GM21423 (cell line): ENCODE measurements around the gene POLR2E.

Experiments used
- ATAC-seq: cut with Tn5 transposase; IDR thresholded peaks from one replicate; pipeline ENCODE4 v1.9.1; 2021; ENCODE audit warnings: mild to moderate bottlenecking, moderate library complexity; ENCODE audit not compliant: unreplicated experiment

The POLR2E gene

GRCh38 chr19:1098177-1099051, 3.2 kb upstream of the POLR2E start:
- no peak for ATAC-seq

GRCh38 chr19:1097810-1098176, 2.6 kb upstream of the POLR2E start:
- ATAC-seq = no peak

- no peak for ATAC-seq
Measured at GRCh38 chr19:1094655-1094977, 559 bp downstream of the POLR2E start.

GRCh38 chr19:1093811-1094553, 1.2 kb downstream of the POLR2E start:
- ATAC-seq = no peak

GRCh38 chr19:1093330-1093729, 1.8 kb downstream of the POLR2E start:
- no peak for ATAC-seq

GRCh38 chr19:1091544-1092175, 3.5 kb downstream of the POLR2E start:
- ATAC-seq = no peak

GRCh38 chr19:1090731-1091543, 4.2 kb downstream of the POLR2E start:
- no peak for ATAC-seq

- no peak for ATAC-seq
Measured at GRCh38 chr19:1089891-1090290, 5.3 kb downstream of the POLR2E start.

- no peak for ATAC-seq
Measured at GRCh38 chr19:1089126-1089771, 5.9 kb downstream of the POLR2E start.

GRCh38 chr19:1088416-1089010, 6.7 kb downstream of the POLR2E start:
- ATAC-seq = no peak

GRCh38 chr19:1087813-1088415, 7.3 kb downstream of the POLR2E start:
- ATAC-seq = no peak

GRCh38 chr19:1086613-1087012, 8.6 kb downstream of the POLR2E start:
- no peak for ATAC-seq

GRCh38 chr19:1085676-1086442, 9.3 kb downstream of the POLR2E start:
- ATAC-seq = no peak

- ATAC-seq = no peak
Measured at GRCh38 chr19:1085053-1085658, 10.0 kb downstream of the POLR2E start.

GRCh38 chr19:1084024-1084868, 10.9 kb downstream of the POLR2E start:
- ATAC-seq = no peak

GRCh38 chr19:1082928-1083816, 12.0 kb downstream of the POLR2E start:
- no peak for ATAC-seq
